ENCODE results near the gene TAOK1.

TAOK1 gene

GRCh38 chr17:29589524-29590410 is 199.6 kb downstream of the TAOK1 start, which contains the start of gene GIT1:
Gene GIT1 (minus strand): TSS chr17:29589648. CDS start chr17:29589378, 270 bp downstream.
- TF ChIP-seq JUND (IDR thresholded peaks at IDR 0.05; ENCODE audit: low read depth), result no peak
- in situ Hi-C loops (cut with HindIII; ENCODE audit: low pct_unique_long_range_greater_than_20kb, low sequenced_read_pairs), result no loop called here
- peak; percentile 92 to 97 for DNase-seq (ENCODE audit: low read depth in 1 of 2, low spot score in 1 of 2)

GRCh38 chr17:29590411-29591145 is 200.4 kb downstream of the TAOK1 start:
- no peak for TF ChIP-seq JUND (IDR thresholded peaks at IDR 0.05; ENCODE audit: low read depth)
- in situ Hi-C loops (cut with HindIII; ENCODE audit: low pct_unique_long_range_greater_than_20kb, low sequenced_read_pairs), result no loop called here
- DNase-seq (ENCODE audit: low read depth in 1 of 2, low spot score in 1 of 2), result no peak

- in situ Hi-C loops (cut with HindIII; ENCODE audit: low pct_unique_long_range_greater_than_20kb, low sequenced_read_pairs), result no loop called here
- no peak for DNase-seq (ENCODE audit: low read depth in 1 of 2, low spot score in 1 of 2)
- TF ChIP-seq JUND (IDR thresholded peaks at IDR 0.05; ENCODE audit: low read depth), result no peak
These were observed 201.1 kb downstream of the TAOK1 start for GRCh38 chr17:29591146-29591736.

GRCh38 chr17:29591737-29592608 is 201.8 kb downstream of the TAOK1 start:
- in situ Hi-C loops (cut with HindIII; ENCODE audit: low pct_unique_long_range_greater_than_20kb, low sequenced_read_pairs), result no loop called here
- no peak for TF ChIP-seq JUND (IDR thresholded peaks at IDR 0.05; ENCODE audit: low read depth)
- DNase-seq (ENCODE audit: low read depth in 1 of 2, low spot score in 1 of 2), result peak; percentile 88 to 96

- TF ChIP-seq JUND (IDR thresholded peaks at IDR 0.05; ENCODE audit: low read depth), result no peak
- in situ Hi-C loops (cut with HindIII; ENCODE audit: low pct_unique_long_range_greater_than_20kb, low sequenced_read_pairs), result no loop called here
- peak in 1 of 2 experiments; percentile 43 for DNase-seq (ENCODE audit: low read depth in 1 of 2, low spot score in 1 of 2)
These were observed 202.8 kb downstream of the TAOK1 start, which contains the start of gene ANKRD13B for GRCh38 chr17:29592850-29593551. Gene ANKRD13B (plus strand): TSS chr17:29593132. CDS start chr17:29593622, 490 bp downstream.

- in situ Hi-C loops (cut with HindIII; ENCODE audit: low pct_unique_long_range_greater_than_20kb, low sequenced_read_pairs), result no loop called here
These were observed 203.7 kb downstream of the TAOK1 start for GRCh38 chr17:29593591-29594518.

GRCh38 chr17:29594519-29595090 is 204.4 kb downstream of the TAOK1 start:
- no peak for TF ChIP-seq JUND (IDR thresholded peaks at IDR 0.05; ENCODE audit: low read depth)
- in situ Hi-C loops (cut with HindIII; ENCODE audit: low pct_unique_long_range_greater_than_20kb, low sequenced_read_pairs), result no loop called here
- DNase-seq (ENCODE audit: low read depth in 1 of 2, low spot score in 1 of 2), result no peak

More at GRCh38 chr17:29593591-29594518, 203.7 kb downstream of the TAOK1 start:
- DNase-seq (ENCODE audit: low read depth in 1 of 2, low spot score in 1 of 2), result peak in 1 of 2 experiments; percentile 53
- no peak for TF ChIP-seq JUND (IDR thresholded peaks at IDR 0.05; ENCODE audit: low read depth)

- TF ChIP-seq JUND (IDR thresholded peaks at IDR 0.05; ENCODE audit: low read depth), result no peak
- peak in 1 of 2 experiments; percentile 30 for DNase-seq (ENCODE audit: low read depth in 1 of 2, low spot score in 1 of 2)
- in situ Hi-C loops (cut with HindIII; ENCODE audit: low pct_unique_long_range_greater_than_20kb, low sequenced_read_pairs), result no loop called here
These were observed 205.2 kb downstream of the TAOK1 start for GRCh38 chr17:29595107-29595942.
